ENCODE measurements around the gene DOCK4. TPM values are rescaled to one million over a fixed set of nuclear protein-coding genes. Genes with fewer than 3 reads are reported as not detected.

Gene DOCK4
- total and polyA plus RNA-seq, 2 of the 8 experiments (the other 6 are each of a cell fraction or from before 2014, with no cell fraction given): 5.1 to 23.6 TPM

- Histone ChIP-seq H4K5ac (ENCODE audit: insufficient read length, low read depth, low read length) (no peak overlapping the region), H2BK20ac (ENCODE audit: low read length) (no peak overlapping the region), H2BK15ac (ENCODE audit: low read length) (no peak overlapping the region), H3K79me1 (ENCODE audit: low read depth, low read length) (0 out of 2 replicates have a peak, but pooled peaks cover 6% of the 10 kb centered on the region), H4K20me1 (replicated peaks in 1 of 2; ENCODE audit: control insufficient read depth in 1 of 2, insufficient read depth in 2 of 2, low read length in 2 of 2) (no peaks in the 10 kb centered on the region), H3K36me3 (ENCODE audit: control insufficient read depth in 2 of 4, insufficient read depth in 4 of 4, low read length in 3 of 4) (no peaks in the 10 kb centered on the region), H3K79me2 (ENCODE audit: control insufficient read depth in 1 of 2, insufficient read depth in 2 of 2, low read length in 2 of 2) (peaks cover 0 to 4% of the 10 kb centered on the region in 2 experiments; a peak in 3 of 4 replicates), H2AFZ (ENCODE audit: low read length) (no peak overlapping the region), H3K4me3 (ENCODE audit: extremely low read depth in 1 of 4, insufficient read depth in 2 of 4, low read depth in 3 of 4, low read length in 4 of 4) (no peak overlapping the region), H3K23me2 (ENCODE audit: low read depth, low read length) (peaks cover 2% of the 10 kb centered on the region; the same call in 1 of the 2 replicates), H3K9me3 (ENCODE audit: insufficient read depth in 2 of 2, low read depth in 1 of 2, low read length in 1 of 2) (no peaks in the 10 kb centered on the region), H2BK12ac (ENCODE audit: low read depth, low read length) (no peak overlapping the region), H3K23ac (ENCODE audit: insufficient read length) (no peak overlapping the region), H3K14ac (ENCODE audit: insufficient read length) (no peak overlapping the region), H3K27ac (ENCODE audit: low read depth, low read length) (no peak overlapping the region), H4K8ac (ENCODE audit: extremely low read depth, insufficient read depth, low read length) (no peak overlapping the region), H2BK120ac (replicated peaks; ENCODE audit: low read depth, low read length) (no peak overlapping the region), H3K18ac (ENCODE audit: extremely low read depth, low read length) (no peak overlapping the region), H3K4ac (replicated peaks; ENCODE audit: insufficient read length, low read depth, low read length) (no peak overlapping the region), H3K9ac (replicated peaks in 1 of 4; ENCODE audit: extremely low read depth in 1 of 4, low read depth in 3 of 4, low read length in 3 of 4) (no peak overlapping the region), H2BK5ac (ENCODE audit: low read depth, low read length) (no peak overlapping the region), H3K4me2 (ENCODE audit: insufficient read depth in 1 of 2, low read depth in 2 of 2, low read length in 2 of 2) (no peak overlapping the region), H2AK5ac (ENCODE audit: low read depth, low read length) (no peak overlapping the region), H3K27me3 (replicated peaks in 1 of 4; ENCODE audit: control insufficient read depth in 3 of 4, extremely low read depth in 1 of 4, insufficient read depth in 3 of 4, low read length in 3 of 4) (no peaks in the 10 kb centered on the region), H3K56ac (replicated peaks; ENCODE audit: insufficient read length, low read depth, low read length) (no peak overlapping the region), H4K91ac (replicated peaks; ENCODE audit: insufficient read length, low read length) (no peak overlapping the region), H3K4me1 (replicated peaks in 1 of 4; ENCODE audit: control insufficient read depth in 3 of 4, insufficient read depth in 4 of 4, low read length in 3 of 4) (no peaks in the 10 kb centered on the region)
- 87% methylated on average over 1 of the region's 1 CpG; no CpG with 5 or more reads in 1 of the 2 experiments for WGBS, 2 experiments (ENCODE audit: extremely low coverage in 1 of 2, insufficient coverage in 1 of 2, insufficient read length in 1 of 2, insufficient replicate concordance in 2 of 2, low coverage in 1 of 2, low lambda C conversion rate in 2 of 2, missing lambda C conversion rate in 1 of 2)
- ChIA-PET POLR2A (ENCODE audit: partially characterized antibody) (interaction anchor here (0.9 kb wide), 1 partner anchor 106 kb away, joined by 3 read pairs; no protein-coding TSS in a partner anchor), CTCF (ENCODE audit: partially characterized antibody) (interaction anchor here (1.0 to 1.5 kb wide), 3 partner anchors 13 to 350 kb away, joined by 3 read pairs; no protein-coding TSS in a partner anchor)
- TF ChIP-seq ATF3 (IDR thresholded peaks at IDR 0.05; ENCODE audit: insufficient read depth, low read depth, low read length) (no peak), BCL11A (IDR thresholded peaks at IDR 0.05; ENCODE audit: low read depth in 2 of 2, low read length in 2 of 2) (no peak), EZH2 (IDR thresholded peaks at IDR 0.05; ENCODE audit: low read depth, low read length, severe bottlenecking) (no peak), ZNF274 (IDR thresholded peaks at IDR 0.05; ENCODE audit: borderline replicate concordance, extremely low read depth, low read length) (no peak), GABPA (IDR thresholded peaks at IDR 0.05; ENCODE audit: borderline replicate concordance, insufficient read depth, low read length) (no peak), TCF12 (IDR thresholded peaks at IDR 0.05; ENCODE audit: low read depth, low read length) (no peak), ATF2 (IDR thresholded peaks at IDR 0.05; ENCODE audit: low read length) (no peak)
- no peak for DNase-seq (ENCODE audit: low read depth in 1 of 2, low spot score in 2 of 2)
- no peak for FAIRE-seq
These were observed 92.2 kb downstream of the DOCK4 start for GRCh38 chr7:112113913-112114575.

Measured in H1 (cell line).